Gastrocnemius medialis (tissue), 4 donors: ENCODE data around the gene SLC22A2.

Source experiments
- POLR2A ChIP-seq, 2 donors: fragments of 450-650 bp; IDR thresholded peaks; one replicate each; pipeline ENCODE4 v1.6.1; 2017; ENCODE audit warnings: antibody characterized with exemption in 2 of 2, mild to moderate bottlenecking in 2 of 2, moderate library complexity in 2 of 2
- TF ChIP-seq, protein P1 (sequence below), 5 experiments: fragments of 450-650 bp in 3 of 5; fragments of 200-600 bp in 2 of 5; sonication (generic) in 2 of 5; IDR thresholded peaks in 4 of 5; conservative IDR thresholded peaks in 1 of 5; 1 replicate in 4 of 5; 2 replicates in 1 of 5; pipeline ENCODE4 v1.5.1; 2016 to 2019; ENCODE audit warnings: antibody characterized with exemption in 5 of 5, mild to moderate bottlenecking in 3 of 5, moderate library complexity in 3 of 5

DNA sequence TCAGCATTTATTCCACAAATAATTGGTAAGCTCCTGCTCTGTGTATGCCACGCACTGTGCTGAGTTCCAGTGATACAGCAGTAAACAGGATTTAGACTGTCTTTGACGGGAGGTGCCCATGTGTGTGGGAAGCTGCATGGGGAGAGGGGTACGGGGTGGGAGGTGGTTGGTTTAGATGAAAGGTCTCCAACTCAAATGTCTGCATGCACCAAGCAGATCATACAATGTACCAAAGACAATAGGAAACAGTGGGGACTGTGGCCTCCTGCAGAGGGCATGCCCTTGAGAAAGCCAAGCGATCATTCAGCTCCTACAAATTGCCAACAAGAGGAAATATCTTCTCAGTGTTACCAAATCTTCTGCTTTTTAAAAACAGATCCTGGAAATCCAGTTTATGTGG, 36.1 kb downstream of the SLC22A2 start:
- TF ChIP-seq, protein P1, sequence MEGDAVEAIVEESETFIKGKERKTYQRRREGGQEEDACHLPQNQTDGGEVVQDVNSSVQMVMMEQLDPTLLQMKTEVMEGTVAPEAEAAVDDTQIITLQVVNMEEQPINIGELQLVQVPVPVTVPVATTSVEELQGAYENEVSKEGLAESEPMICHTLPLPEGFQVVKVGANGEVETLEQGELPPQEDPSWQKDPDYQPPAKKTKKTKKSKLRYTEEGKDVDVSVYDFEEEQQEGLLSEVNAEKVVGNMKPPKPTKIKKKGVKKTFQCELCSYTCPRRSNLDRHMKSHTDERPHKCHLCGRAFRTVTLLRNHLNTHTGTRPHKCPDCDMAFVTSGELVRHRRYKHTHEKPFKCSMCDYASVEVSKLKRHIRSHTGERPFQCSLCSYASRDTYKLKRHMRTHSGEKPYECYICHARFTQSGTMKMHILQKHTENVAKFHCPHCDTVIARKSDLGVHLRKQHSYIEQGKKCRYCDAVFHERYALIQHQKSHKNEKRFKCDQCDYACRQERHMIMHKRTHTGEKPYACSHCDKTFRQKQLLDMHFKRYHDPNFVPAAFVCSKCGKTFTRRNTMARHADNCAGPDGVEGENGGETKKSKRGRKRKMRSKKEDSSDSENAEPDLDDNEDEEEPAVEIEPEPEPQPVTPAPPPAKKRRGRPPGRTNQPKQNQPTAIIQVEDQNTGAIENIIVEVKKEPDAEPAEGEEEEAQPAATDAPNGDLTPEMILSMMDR (IDR thresholded peaks at IDR 0.05 in 4 of 5, conservative IDR thresholded peaks at IDR 0.05 in 1 of 5) = no peak
- no peak for TF ChIP-seq POLR2A (IDR thresholded peaks at IDR 0.05)
